Upper lobe of left lung (tissue), 6 donors: ENCODE results near the gene LYRM1. TPM values are rescaled to one million over a fixed set of nuclear protein-coding genes. Genes with fewer than 3 reads are reported as not detected.

Experiments
- ATAC-seq, 2 donors: fragments of 200-7000 bp; cut with Tn5 transposase; one replicate each; pipeline ENCODE4 v1.9.1; 2022; ENCODE audit warnings: mild to moderate bottlenecking in 2 of 2, moderate library complexity in 2 of 2; ENCODE audit not compliant: low FRiP score in 2 of 2
- DNase-seq, 2 donors: peaks; one replicate each; pipeline ENCODE4 v3.0.0-alpha.2; 2019 to 2020
- H3K27ac ChIP-seq, 4 donors: fragments of 200-600 bp; sonication (generic); one replicate each; pipeline ENCODE4 v1.5.1; 2016 to 2019
- H3K27me3 ChIP-seq, 4 donors: fragments of 200-600 bp; sonication (generic); one replicate each; pipeline ENCODE4 v1.5.1; 2017 to 2019
- H3K36me3 ChIP-seq, 4 donors: fragments of 200-600 bp; sonication (generic); one replicate each; pipeline ENCODE4 v1.5.1; 2016 to 2019
- H3K4me1 ChIP-seq, 4 donors: fragments of 200-600 bp; sonication (generic); one replicate each; pipeline ENCODE4 v1.5.1; 2018 to 2019
- H3K4me3 ChIP-seq, 4 donors: fragments of 200-600 bp; sonication (generic); one replicate each; pipeline ENCODE4 v1.5.1; 2017 to 2019; ENCODE audit warnings: mild to moderate bottlenecking in 2 of 4, moderate library complexity in 1 of 4
- H3K9me3 ChIP-seq, 4 donors: fragments of 200-600 bp; sonication (generic); one replicate each; pipeline ENCODE4 v1.5.1; 2018 to 2019
- EP300 ChIP-seq, 4 donors: sonication (generic); formaldehyde crosslinking; IDR thresholded peaks; one replicate each; pipeline ENCODE4 v1.5.1; 2017; ENCODE audit warnings: antibody characterized with exemption in 4 of 4, control low read depth in 2 of 4
- POLR2A ChIP-seq, 4 donors: fragments of 450-650 bp; IDR thresholded peaks; one replicate each; pipeline ENCODE4 v1.5.1; 2016 to 2017; ENCODE audit warnings: antibody characterized with exemption in 4 of 4, mild to moderate bottlenecking in 2 of 4
- POLR2AphosphoS5 ChIP-seq, 2 donors: sonication (generic); formaldehyde crosslinking; IDR thresholded peaks; one replicate each; pipeline ENCODE4 v1.5.1; 2017; ENCODE audit warnings: antibody characterized with exemption in 2 of 2
- WGBS, 2 donors: methylation state at CpG; one replicate each; pipeline ENCODE4 v1.1.5; 2017 to 2018; 5-methylcytosine and 5-hydroxymethylcytosine counted together
- total RNA-seq, 6 donors: library from RNA; depleted of rRNA in 4 of 6; stranded (reverse); fragments of >200 nt in 4 of 6; gene quantifications; one replicate each; pipeline versions ENCODE4 v1.1.0 to v1.2.1, GENCODE V29; 2016 to 2021
- TF ChIP-seq, protein P1 (sequence below), 6 experiments: fragments of 450-650 bp in 4 of 6; fragments of 200-600 bp in 2 of 6; sonication (generic) in 2 of 6; IDR thresholded peaks; one replicate each; pipeline ENCODE4 v1.5.1; 2016 to 2019; ENCODE audit warnings: antibody characterized with exemption in 6 of 6
- donor health status: DM: no; HTN: no; CAD: no; lungs with moderate emphysema.
- donor health status: DM: no; HTN: yes; CAD: no; lungs with severe emphysema.

The LYRM1 gene
- total RNA-seq, 6 donors from 2014 or later: 6.8 to 34.4 (median 22.3) TPM

DNA sequence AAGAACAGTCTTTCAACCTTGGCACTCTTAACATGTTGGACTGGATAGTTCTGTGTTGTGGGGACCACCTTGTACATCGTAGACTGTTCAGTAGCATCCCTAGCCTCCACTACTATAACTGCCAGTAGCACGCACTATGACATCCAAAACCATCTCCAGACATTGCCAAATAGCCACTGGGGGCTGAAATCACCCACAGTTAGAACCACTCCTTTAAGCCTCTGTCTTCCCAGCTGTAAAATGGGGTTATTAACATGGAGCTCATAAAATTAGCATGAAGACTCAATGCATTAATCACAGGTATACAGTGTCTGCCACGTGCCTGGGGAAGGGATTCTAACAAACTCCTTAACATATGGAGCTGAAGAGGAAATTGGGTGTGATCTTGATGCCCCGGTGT lies 49.7 kb downstream of the LYRM1 start:
- WGBS, 2 donors: 93 to 96% methylated on average over 4 of the region's 4 CpGs
- no peak for ATAC-seq
- H3K27ac ChIP-seq: no peak overlapping the region

DNA sequence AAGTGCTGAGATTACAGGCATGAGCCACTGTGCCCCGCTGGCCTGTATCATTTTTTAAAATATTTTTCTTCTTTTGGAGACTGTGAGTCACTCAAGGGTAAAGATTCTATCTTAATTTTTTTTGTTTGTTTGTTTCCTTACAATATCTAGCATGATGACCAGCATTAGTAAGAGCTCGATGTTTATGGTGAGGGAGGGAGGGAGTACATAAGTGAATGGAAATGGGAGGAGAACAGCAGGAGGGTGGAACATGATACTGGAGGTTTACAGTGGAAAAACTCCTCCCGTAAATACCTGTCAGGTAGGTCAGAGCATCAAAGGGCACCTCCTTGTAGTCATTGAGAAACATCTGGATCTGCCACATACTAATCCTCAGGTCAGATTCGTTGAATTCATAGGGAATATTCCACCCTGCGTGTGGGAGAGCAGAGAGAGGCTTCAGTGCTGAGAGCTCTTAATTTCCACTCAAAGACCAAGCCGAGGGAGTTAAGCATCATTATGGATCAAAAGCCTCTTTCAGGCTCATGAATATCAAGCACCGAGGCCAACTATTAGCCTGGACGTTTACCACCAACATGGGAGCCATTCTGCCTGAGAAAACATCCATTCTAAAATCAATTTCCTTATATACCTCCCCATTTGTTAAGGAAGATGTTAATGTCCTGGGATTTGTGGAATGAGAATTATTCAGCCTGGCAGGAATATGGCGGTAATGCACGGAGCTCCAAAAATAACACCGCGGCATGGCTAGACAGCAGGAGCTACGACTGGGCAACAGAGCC lies 51.8 kb downstream of the LYRM1 start:
- no peaks in the 10 kb centered on the region for H3K9me3 ChIP-seq
- 71 to 76% methylated on average over 13 of the region's 13 CpGs for whole genome bisulfite sequencing, 2 donors
- no peak overlapping the region for H3K27ac ChIP-seq
- H3K4me3 ChIP-seq: no peak overlapping the region
- H3K4me1 ChIP-seq: no peaks in the 10 kb centered on the region
- no peaks in the 10 kb centered on the region for H3K36me3 ChIP-seq
- ATAC-seq (no peak), DNase-seq (no peak)
- TF ChIP-seq POLR2A (IDR thresholded peaks at IDR 0.05) (no peak), POLR2AphosphoS5 (IDR thresholded peaks at IDR 0.05) (no peak), EP300 (IDR thresholded peaks at IDR 0.05) (no peak)
- TF ChIP-seq, protein P1, sequence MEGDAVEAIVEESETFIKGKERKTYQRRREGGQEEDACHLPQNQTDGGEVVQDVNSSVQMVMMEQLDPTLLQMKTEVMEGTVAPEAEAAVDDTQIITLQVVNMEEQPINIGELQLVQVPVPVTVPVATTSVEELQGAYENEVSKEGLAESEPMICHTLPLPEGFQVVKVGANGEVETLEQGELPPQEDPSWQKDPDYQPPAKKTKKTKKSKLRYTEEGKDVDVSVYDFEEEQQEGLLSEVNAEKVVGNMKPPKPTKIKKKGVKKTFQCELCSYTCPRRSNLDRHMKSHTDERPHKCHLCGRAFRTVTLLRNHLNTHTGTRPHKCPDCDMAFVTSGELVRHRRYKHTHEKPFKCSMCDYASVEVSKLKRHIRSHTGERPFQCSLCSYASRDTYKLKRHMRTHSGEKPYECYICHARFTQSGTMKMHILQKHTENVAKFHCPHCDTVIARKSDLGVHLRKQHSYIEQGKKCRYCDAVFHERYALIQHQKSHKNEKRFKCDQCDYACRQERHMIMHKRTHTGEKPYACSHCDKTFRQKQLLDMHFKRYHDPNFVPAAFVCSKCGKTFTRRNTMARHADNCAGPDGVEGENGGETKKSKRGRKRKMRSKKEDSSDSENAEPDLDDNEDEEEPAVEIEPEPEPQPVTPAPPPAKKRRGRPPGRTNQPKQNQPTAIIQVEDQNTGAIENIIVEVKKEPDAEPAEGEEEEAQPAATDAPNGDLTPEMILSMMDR (IDR thresholded peaks at IDR 0.05): no peak
- no peaks in the 10 kb centered on the region for H3K27me3 ChIP-seq

More for the DNA sequence above, 49.7 kb downstream of the LYRM1 start:
- TF ChIP-seq, protein P1 (IDR thresholded peaks at IDR 0.05): no peak
- TF ChIP-seq EP300 (IDR thresholded peaks at IDR 0.05) (no peak), POLR2A (IDR thresholded peaks at IDR 0.05) (no peak), POLR2AphosphoS5 (IDR thresholded peaks at IDR 0.05) (no peak)
- no peak for DNase-seq
- H3K27me3 ChIP-seq: no peaks in the 10 kb centered on the region
- no peak overlapping the region for H3K4me3 ChIP-seq
- no peaks in the 10 kb centered on the region for H3K36me3 ChIP-seq
- no peaks in the 10 kb centered on the region for H3K4me1 ChIP-seq
- H3K9me3 ChIP-seq: no peaks in the 10 kb centered on the region

DNA sequence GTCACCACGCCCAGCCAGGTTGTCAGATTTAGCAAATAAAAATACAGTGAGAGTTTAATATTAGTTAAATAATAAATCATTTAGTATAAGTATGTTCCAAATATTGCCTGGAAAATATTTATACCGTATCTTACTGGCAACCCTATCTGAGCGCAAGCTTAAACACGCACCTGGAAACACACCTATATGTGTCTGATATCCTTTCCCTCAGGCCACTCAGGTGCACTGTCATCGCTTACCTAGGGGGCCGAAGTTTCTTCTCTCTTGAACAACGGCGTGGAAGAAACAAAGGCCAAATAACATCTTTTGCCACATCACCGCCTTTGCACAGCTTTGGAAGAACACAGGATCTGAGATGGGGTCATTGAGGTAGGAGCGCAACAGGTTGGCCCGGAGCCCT lies 54.0 kb downstream of the LYRM1 start:
- DNase-seq: no peak
- TF ChIP-seq, protein P1 (IDR thresholded peaks at IDR 0.05): no peak
- TF ChIP-seq POLR2AphosphoS5 (IDR thresholded peaks at IDR 0.05): no peak
- no peak for TF ChIP-seq EP300 (IDR thresholded peaks at IDR 0.05)
- TF ChIP-seq POLR2A (IDR thresholded peaks at IDR 0.05): no peak
- no peaks in the 10 kb centered on the region for H3K4me1 ChIP-seq
- H3K27ac ChIP-seq: no peak overlapping the region
- no peak overlapping the region for H3K4me3 ChIP-seq
- WGBS, 2 donors: 89% methylated on average over 11 of the region's 11 CpGs
- no peaks in the 10 kb centered on the region for H3K27me3 ChIP-seq
- no peak for ATAC-seq
- no peaks in the 10 kb centered on the region for H3K36me3 ChIP-seq
- no peaks in the 10 kb centered on the region for H3K9me3 ChIP-seq

DNA sequence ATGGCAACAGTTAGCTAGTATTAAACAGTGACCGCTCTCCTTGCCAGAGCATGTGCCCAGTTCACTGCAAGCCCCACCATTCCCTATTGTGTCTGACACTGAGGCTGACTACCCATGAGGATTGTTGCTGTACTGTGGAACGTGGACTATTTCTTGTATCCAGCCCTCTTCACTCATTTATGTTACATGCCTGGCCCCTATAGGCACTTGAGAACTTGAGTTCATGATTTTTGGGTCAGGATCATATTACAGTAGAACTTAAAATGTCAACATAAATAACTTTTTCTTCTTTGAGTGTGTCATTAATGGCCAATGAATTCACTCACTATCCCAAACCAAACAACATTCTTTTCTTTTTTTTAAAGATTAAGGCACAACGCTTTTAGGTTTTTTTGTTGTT lies 55.7 kb downstream of the LYRM1 start:
- TF ChIP-seq, protein P1 (IDR thresholded peaks at IDR 0.05): no peak
- TF ChIP-seq POLR2AphosphoS5 (IDR thresholded peaks at IDR 0.05) (no peak), POLR2A (IDR thresholded peaks at IDR 0.05) (no peak), EP300 (IDR thresholded peaks at IDR 0.05) (no peak)
- no peaks in the 10 kb centered on the region for H3K36me3 ChIP-seq
- H3K9me3 ChIP-seq: no peaks in the 10 kb centered on the region
- no peak overlapping the region for H3K27ac ChIP-seq
- no peaks in the 10 kb centered on the region for H3K4me1 ChIP-seq
- 69 to 70% methylated on average over 3 of the region's 3 CpGs for WGBS, 2 donors
- H3K4me3 ChIP-seq: no peak overlapping the region
- no peaks in the 10 kb centered on the region for H3K27me3 ChIP-seq
- no peak for ATAC-seq
- DNase-seq: no peak

DNA sequence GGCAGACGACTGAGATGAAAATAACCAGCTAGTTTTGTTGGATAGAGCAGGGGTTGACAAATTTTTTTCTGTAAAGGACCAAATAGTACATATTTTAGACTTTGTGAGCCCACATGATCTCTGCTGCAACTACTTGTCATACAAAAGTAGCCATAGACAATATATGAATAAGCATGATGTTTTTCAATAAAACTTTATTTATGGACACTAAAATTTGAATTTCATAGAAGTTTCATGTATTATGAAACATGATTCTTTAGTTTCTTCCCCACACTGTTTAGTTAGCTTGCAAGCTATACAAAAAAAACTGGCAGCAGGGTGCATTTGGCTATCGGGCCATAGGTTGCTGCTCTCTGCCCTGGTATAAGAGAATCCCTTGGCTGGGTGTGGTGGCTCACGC lies 56.6 kb downstream of the LYRM1 start:
- Histone ChIP-seq H3K9me3 (no peaks in the 10 kb centered on the region), H3K36me3 (no peaks in the 10 kb centered on the region), H3K4me1 (no peaks in the 10 kb centered on the region), H3K27me3 (no peaks in the 10 kb centered on the region), H3K4me3 (no peak overlapping the region), H3K27ac (no peak overlapping the region)
- TF ChIP-seq, protein P1 (IDR thresholded peaks at IDR 0.05): no peak
- no peak for TF ChIP-seq POLR2A (IDR thresholded peaks at IDR 0.05)
- TF ChIP-seq EP300 (IDR thresholded peaks at IDR 0.05): no peak
- no peak for TF ChIP-seq POLR2AphosphoS5 (IDR thresholded peaks at IDR 0.05)
- 89 to 91% methylated on average over 3 of the region's 3 CpGs for WGBS, 2 donors
- ATAC-seq: no peak
- DNase-seq: no peak
